Peyer's patch (tissue), 4 donors: ENCODE measurements around the gene FUBP3. TPM values are rescaled to one million over a fixed set of nuclear protein-coding genes. Genes with fewer than 3 reads are reported as not detected.
A peak's percentile ranks its signal among the peaks of the same experiment; 100 is the strongest.

Experiments used
- DNase-seq, 3 donors: peaks; one replicate each; pipeline ENCODE4 v3.0.0-alpha.2; 2017 to 2019
- H3K27ac ChIP-seq, 4 donors: fragments of 200-600 bp; sonication (generic); one replicate each; pipeline ENCODE4 v1.5.1; 2016 to 2019
- H3K27me3 ChIP-seq, 2 donors: fragments of 200-600 bp; sonication (generic); one replicate each; pipeline ENCODE4 v1.5.1; 2019
- H3K36me3 ChIP-seq, 3 donors: fragments of 200-600 bp; sonication (generic); one replicate each; pipeline ENCODE4 v1.5.1; 2016 to 2019
- H3K4me1 ChIP-seq, 4 donors: fragments of 200-600 bp; sonication (generic); one replicate each; pipeline ENCODE4 v1.5.1; 2016 to 2019
- H3K4me3 ChIP-seq, 4 donors: fragments of 200-600 bp; sonication (generic); 1 replicate in 3 of 4; 2 replicates in 1 of 4; pipeline ENCODE4 v1.5.1; 2016 to 2019; ENCODE audit warnings: mild to moderate bottlenecking in 1 of 4
- H3K9me3 ChIP-seq, 4 donors: fragments of 200-600 bp; sonication (generic); one replicate each; pipeline ENCODE4 v1.5.1; 2016 to 2019; ENCODE audit warnings: mild to moderate bottlenecking in 1 of 4
- POLR2A ChIP-seq, 2 donors: fragments of 450-650 bp; IDR thresholded peaks; one replicate each; pipeline ENCODE4 v1.5.1; 2017; ENCODE audit warnings: antibody characterized with exemption in 2 of 2, mild to moderate bottlenecking in 2 of 2, moderate library complexity in 2 of 2
- total RNA-seq, 4 donors: library from RNA; depleted of rRNA; stranded (reverse); fragments of >200 nt; gene quantifications; one replicate each; pipeline ENCODE4 v1.1.0, GENCODE V29; 2016
- TF ChIP-seq, protein P1 (sequence below), 6 experiments: fragments of 450-650 bp in 4 of 6; fragments of 200-600 bp in 2 of 6; sonication (generic) in 1 of 6; IDR thresholded peaks; one replicate each; pipeline ENCODE4 v1.5.1; 2017 to 2019; ENCODE audit warnings: antibody characterized with exemption in 6 of 6, mild to moderate bottlenecking in 3 of 6, moderate library complexity in 1 of 6

The FUBP3 gene
- total RNA-seq, 4 donors from 2014 or later, result 27.3 to 57.8 (median 31.8) TPM

DNA sequence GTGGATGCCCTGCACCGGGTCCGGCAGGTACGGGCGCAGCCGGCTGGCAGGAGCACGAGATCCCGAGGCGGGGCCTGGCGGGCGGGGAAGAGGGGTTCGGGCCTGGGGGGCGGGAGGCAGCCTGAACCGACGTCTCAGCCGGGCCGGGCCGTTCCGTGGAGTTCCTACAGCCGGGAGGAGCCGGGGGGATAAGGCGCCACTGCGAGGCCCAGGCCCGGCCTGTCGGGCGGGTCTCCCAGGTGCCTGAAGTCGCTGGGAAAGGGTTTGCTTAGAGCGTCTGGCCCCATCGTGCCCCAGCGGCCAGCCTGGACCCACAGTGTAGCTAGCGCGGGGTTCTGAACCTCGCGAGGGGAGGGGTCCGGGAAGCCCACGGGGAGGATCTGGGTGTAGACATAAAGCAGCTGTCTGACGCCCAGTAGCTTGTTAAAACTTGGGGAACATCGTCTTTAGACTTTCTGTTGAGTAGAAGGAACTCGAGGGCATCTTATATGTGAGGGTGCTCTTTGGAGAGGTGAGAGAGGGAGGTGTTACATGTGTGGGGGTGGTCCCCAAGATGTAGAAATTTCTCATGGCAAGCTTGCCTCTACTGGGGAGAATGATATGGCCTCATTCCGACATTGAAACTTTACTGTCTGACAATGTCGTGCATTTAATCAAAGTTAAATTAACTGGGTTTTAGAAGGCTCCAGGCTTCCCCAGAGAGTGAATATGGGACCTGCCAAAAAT, 524 bp downstream of the FUBP3 start:
- H3K9me3 ChIP-seq, result no peaks in the 10 kb centered on the region
- TF ChIP-seq, protein P1, sequence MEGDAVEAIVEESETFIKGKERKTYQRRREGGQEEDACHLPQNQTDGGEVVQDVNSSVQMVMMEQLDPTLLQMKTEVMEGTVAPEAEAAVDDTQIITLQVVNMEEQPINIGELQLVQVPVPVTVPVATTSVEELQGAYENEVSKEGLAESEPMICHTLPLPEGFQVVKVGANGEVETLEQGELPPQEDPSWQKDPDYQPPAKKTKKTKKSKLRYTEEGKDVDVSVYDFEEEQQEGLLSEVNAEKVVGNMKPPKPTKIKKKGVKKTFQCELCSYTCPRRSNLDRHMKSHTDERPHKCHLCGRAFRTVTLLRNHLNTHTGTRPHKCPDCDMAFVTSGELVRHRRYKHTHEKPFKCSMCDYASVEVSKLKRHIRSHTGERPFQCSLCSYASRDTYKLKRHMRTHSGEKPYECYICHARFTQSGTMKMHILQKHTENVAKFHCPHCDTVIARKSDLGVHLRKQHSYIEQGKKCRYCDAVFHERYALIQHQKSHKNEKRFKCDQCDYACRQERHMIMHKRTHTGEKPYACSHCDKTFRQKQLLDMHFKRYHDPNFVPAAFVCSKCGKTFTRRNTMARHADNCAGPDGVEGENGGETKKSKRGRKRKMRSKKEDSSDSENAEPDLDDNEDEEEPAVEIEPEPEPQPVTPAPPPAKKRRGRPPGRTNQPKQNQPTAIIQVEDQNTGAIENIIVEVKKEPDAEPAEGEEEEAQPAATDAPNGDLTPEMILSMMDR (IDR thresholded peaks at IDR 0.05), result no peak
- TF ChIP-seq POLR2A (IDR thresholded peaks at IDR 0.05), result no peak
- peaks cover 0 to 31% (median 9%) of the 10 kb centered on the region in 4 donors for H3K4me1 ChIP-seq
- H3K4me3 ChIP-seq, result peak overlapping the region; percentile 86 to 90 (median 88)
- H3K36me3 ChIP-seq, result no peaks in the 10 kb centered on the region
- H3K27me3 ChIP-seq, result no peaks in the 10 kb centered on the region
- DNase-seq, result no peak
- peak overlapping the region; percentile 86 to 91 (median 88) for H3K27ac ChIP-seq

DNA sequence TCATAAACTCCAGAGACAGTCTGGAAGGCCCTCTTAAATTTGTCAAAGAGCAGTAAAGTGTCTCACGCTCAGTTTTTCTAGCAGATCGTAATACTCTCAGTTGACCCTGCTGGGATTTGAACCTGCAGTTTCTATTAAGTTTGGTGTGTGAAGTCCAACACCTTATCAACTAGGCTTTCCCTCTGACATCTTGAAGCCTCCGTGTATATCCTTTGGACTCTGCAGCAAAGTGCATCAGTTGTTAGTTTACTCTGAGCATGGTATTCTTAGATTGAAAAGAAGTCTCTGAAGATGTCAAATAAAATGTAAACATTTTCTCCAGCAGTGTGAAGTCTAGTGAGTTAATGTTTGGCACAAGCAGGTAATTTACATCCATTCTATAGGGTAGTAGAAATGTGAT, 2.4 kb downstream of the FUBP3 start:
- Histone ChIP-seq H3K27ac (no peak overlapping the region), H3K4me3 (no peak overlapping the region), H3K36me3 (no peaks in the 10 kb centered on the region), H3K9me3 (no peaks in the 10 kb centered on the region), H3K27me3 (no peaks in the 10 kb centered on the region), H3K4me1 (peaks cover 0 to 31% (median 9%) of the 10 kb centered on the region in 4 donors)
- DNase-seq, result no peak
- no peak for TF ChIP-seq POLR2A (IDR thresholded peaks at IDR 0.05)
- TF ChIP-seq, protein P1 (IDR thresholded peaks at IDR 0.05), result no peak

DNA sequence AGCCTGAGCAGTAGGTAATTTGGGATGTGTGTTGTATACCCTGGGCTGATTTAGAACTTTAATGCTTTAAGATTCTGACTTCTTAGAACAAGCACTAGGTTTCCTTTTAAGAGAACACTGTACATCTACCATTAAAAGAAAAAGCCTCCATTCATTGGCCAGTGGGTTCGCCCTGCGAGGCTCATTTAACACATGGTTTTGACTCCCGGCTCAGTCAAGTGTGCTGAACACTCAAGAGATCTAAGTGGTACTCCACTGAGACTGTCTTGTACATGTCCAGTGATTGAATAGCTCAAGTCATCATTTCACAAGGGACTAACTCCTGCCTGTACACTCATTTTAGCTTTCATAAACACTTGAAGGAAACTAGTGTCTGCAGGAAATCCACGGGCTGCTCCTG, 3.9 kb downstream of the FUBP3 start:
- no peak overlapping the region for H3K4me3 ChIP-seq
- peaks cover 0 to 28% (median 8%) of the 10 kb centered on the region in 4 donors for H3K4me1 ChIP-seq
- TF ChIP-seq POLR2A (IDR thresholded peaks at IDR 0.05), result no peak
- TF ChIP-seq, protein P1 (IDR thresholded peaks at IDR 0.05), result no peak
- H3K27ac ChIP-seq, result no peak overlapping the region
- no peak for DNase-seq
- H3K9me3 ChIP-seq, result no peaks in the 10 kb centered on the region
- no peaks in the 10 kb centered on the region for H3K36me3 ChIP-seq
- H3K27me3 ChIP-seq, result no peaks in the 10 kb centered on the region

DNA sequence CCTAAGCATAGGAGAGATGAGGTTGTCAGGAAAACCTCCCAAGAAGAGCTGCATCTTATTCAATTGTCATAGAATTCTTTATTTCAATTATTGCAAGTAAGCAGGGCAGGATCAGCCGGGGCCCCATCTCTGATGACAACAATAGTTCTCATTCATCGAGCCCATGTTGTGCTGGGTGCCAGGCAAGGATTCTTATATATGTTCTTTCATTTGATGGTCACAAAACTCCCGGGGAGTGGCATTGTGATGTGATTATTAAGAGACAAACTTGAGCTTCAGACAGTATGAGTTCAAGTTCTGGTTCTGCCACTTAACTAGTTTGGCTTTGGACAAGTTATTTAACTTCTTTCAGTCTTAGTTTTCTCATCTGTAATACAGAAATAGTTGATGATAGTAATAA, 8.5 kb downstream of the FUBP3 start:
- no peaks in the 10 kb centered on the region for H3K27me3 ChIP-seq
- TF ChIP-seq, protein P1 (IDR thresholded peaks at IDR 0.05), result no peak
- TF ChIP-seq POLR2A (IDR thresholded peaks at IDR 0.05), result no peak
- DNase-seq, result no peak
- no peak overlapping the region for H3K4me3 ChIP-seq
- no peaks in the 10 kb centered on the region for H3K4me1 ChIP-seq
- H3K9me3 ChIP-seq, result no peaks in the 10 kb centered on the region
- H3K36me3 ChIP-seq, result no peaks in the 10 kb centered on the region
- H3K27ac ChIP-seq, result no peak overlapping the region

DNA sequence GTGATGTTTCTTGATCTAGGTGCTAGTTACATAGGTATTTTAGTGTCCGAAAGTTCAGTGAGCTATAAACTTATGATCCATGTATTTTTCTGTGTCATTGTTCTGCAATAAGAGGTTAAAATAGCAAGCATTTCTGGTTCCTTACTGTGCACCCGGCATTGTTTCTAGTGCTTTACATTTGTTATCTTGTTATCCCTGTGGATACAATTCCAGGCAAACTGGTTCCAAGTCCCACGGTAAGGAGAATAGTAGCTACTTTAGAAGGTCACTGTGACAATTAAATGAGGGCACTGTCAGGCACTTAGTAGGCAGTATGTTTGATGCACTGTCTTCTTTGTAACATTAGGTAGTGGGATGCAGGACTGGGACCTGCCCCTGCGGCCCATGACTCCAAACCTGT, 9.0 kb downstream of the FUBP3 start:
- Histone ChIP-seq H3K27ac (no peak overlapping the region), H3K4me1 (no peaks in the 10 kb centered on the region), H3K9me3 (no peaks in the 10 kb centered on the region), H3K4me3 (no peak overlapping the region), H3K36me3 (no peaks in the 10 kb centered on the region), H3K27me3 (no peaks in the 10 kb centered on the region)
- TF ChIP-seq POLR2A (IDR thresholded peaks at IDR 0.05), result no peak
- TF ChIP-seq, protein P1 (IDR thresholded peaks at IDR 0.05), result no peak
- no peak for DNase-seq
